Femur (tissue), 1 donor: ENCODE measurements around the gene VPS41.
A peak's percentile ranks its signal among the peaks of the same experiment; 100 is the strongest.

Source experiments
- DNase-seq: peaks from one replicate; pipeline ENCODE4 v3.0.0-alpha.2; 2017

The VPS41 gene

GRCh38 chr7:38716397-38716796 is 192.6 kb downstream of the VPS41 start:
- DNase-seq: no peak

GRCh38 chr7:38709123-38709522 is 199.9 kb downstream of the VPS41 start:
- no peak for DNase-seq

GRCh38 chr7:38704751-38705150 is 204.2 kb downstream of the VPS41 start:
- DNase-seq: no peak

- no peak for DNase-seq
These were observed 204.9 kb downstream of the VPS41 start for GRCh38 chr7:38704041-38704547.

GRCh38 chr7:38703093-38703492 is 205.9 kb downstream of the VPS41 start:
- no peak for DNase-seq

- DNase-seq: no peak
These were observed 206.9 kb downstream of the VPS41 start for GRCh38 chr7:38702002-38702535.

GRCh38 chr7:38700116-38700515 is 208.9 kb downstream of the VPS41 start:
- DNase-seq: no peak

GRCh38 chr7:38699471-38699870 is 209.5 kb downstream of the VPS41 start:
- DNase-seq: no peak

- DNase-seq: no peak
These were observed 214.7 kb downstream of the VPS41 start for GRCh38 chr7:38694326-38694725.

GRCh38 chr7:38686888-38687287 is 222.1 kb downstream of the VPS41 start:
- no peak for DNase-seq

- DNase-seq: no peak
These were observed 223.1 kb downstream of the VPS41 start for GRCh38 chr7:38685851-38686250.

GRCh38 chr7:38682606-38683005 is 226.4 kb downstream of the VPS41 start:
- DNase-seq: no peak

- no peak for DNase-seq
These were observed 227.1 kb downstream of the VPS41 start for GRCh38 chr7:38681882-38682281.

- DNase-seq: no peak
These were observed 229.6 kb downstream of the VPS41 start for GRCh38 chr7:38679419-38679818.

- no peak for DNase-seq
These were observed 230.3 kb downstream of the VPS41 start for GRCh38 chr7:38678698-38679054.

GRCh38 chr7:38677981-38678697 is 230.9 kb downstream of the VPS41 start:
- no peak for DNase-seq

GRCh38 chr7:38675494-38676106 is 233.4 kb downstream of the VPS41 start:
- DNase-seq: peak; percentile 36

GRCh38 chr7:38674513-38674912 is 234.5 kb downstream of the VPS41 start:
- DNase-seq: no peak

- DNase-seq: no peak
These were observed 235.2 kb downstream of the VPS41 start for GRCh38 chr7:38673795-38674194.
